Right lobe of liver (tissue), 6 donors: ENCODE measurements around the gene B3GNT7. TPM values are rescaled to one million over a fixed set of nuclear protein-coding genes. Genes with fewer than 3 reads are reported as not detected.

Experiments used
- ATAC-seq, 4 donors: fragments of 200-7000 bp; cut with Tn5 transposase; one replicate each; pipeline ENCODE4 v1.9.1; 2020; ENCODE audit warnings: mild to moderate bottlenecking in 4 of 4, moderate library complexity in 4 of 4
- DNase-seq, 3 donors: peaks; one replicate each; pipeline ENCODE4 v3.0.0-alpha.2; 2020
- H3K27ac ChIP-seq, 3 donors: fragments of 200-600 bp; one replicate each; pipeline ENCODE4 v1.8.0; 2022
- H3K27me3 ChIP-seq, 2 donors: fragments of 200-600 bp; one replicate each; pipeline ENCODE4 v1.8.0; 2022
- H3K36me3 ChIP-seq, 4 donors: fragments of 200-600 bp; sonication (generic) in 1 of 4; one replicate each; pipeline versions ENCODE4 v1.5.1 to v1.8.0; 2017 to 2022; ENCODE audit warnings: control low read depth in 1 of 4
- H3K4me1 ChIP-seq, 4 donors: fragments of 200-600 bp; sonication (generic) in 1 of 4; one replicate each; pipeline versions ENCODE4 v1.5.1 to v1.8.0; 2017 to 2022; ENCODE audit warnings: control low read depth in 1 of 4
- H3K4me3 ChIP-seq, 3 donors: fragments of 200-600 bp; one replicate each; pipeline ENCODE4 v1.8.0; 2022
- H3K9me3 ChIP-seq, 4 donors: fragments of 200-600 bp; sonication (generic) in 1 of 4; one replicate each; pipeline versions ENCODE4 v1.5.1 to v1.8.0; 2017 to 2022; ENCODE audit warnings: control low read depth in 1 of 4
- POLR2A ChIP-seq: fragments of 450-650 bp; IDR thresholded peaks from one replicate; pipeline ENCODE4 v1.6.1; 2017; ENCODE audit warnings: antibody characterized with exemption, mild to moderate bottlenecking
- WGBS: methylation state at CpG from one replicate; pipeline ENCODE4 v1.1.6; 2018; ENCODE audit warnings: low coverage, low lambda C conversion rate; ENCODE audit not compliant: insufficient coverage; ENCODE audit errors: missing lambda C conversion rate; 5-methylcytosine and 5-hydroxymethylcytosine counted together
- intact Hi-C, 2 donors: fragments of 100-400 bp; cut with DNase I; formaldehyde crosslinking; loops; one replicate each; pipeline versions ENCODE4 v1.11.2 to v1.14.1; 2022
- total RNA-seq, 6 experiments: library from RNA; depleted of rRNA in 2 of 6; stranded (reverse); fragments of >200 nt in 2 of 6; fragmentation: NEBNext Ultra II Directional in 3 of 6; extraction: Animal tissue kit (Norgen Biotek cat#: 25700) in 3 of 6; gene quantifications; one replicate each; pipeline versions ENCODE4 v1.1.0 to v1.2.4, GENCODE V29; 2016 to 2023
- TF ChIP-seq, protein P1 (sequence below), 4 donors: fragments of 200-600 bp in 3 of 4; fragments of 450-650 bp in 1 of 4; IDR thresholded peaks; one replicate each; pipeline versions ENCODE4 v1.5.1 to v1.8.0; 2016 to 2022; ENCODE audit warnings: antibody characterized with exemption in 4 of 4, mild to moderate bottlenecking in 2 of 4
- donor health status: DM: no; HTN: yes; CAD: no.
- donor health status: DM: no; HTN: no; CAD: no.
- donor health status: DM: no; HTN: no; CAD: no.
- donor health status: DM: no; HTN: yes; CAD: no.
- donor health status: DM: no; HTN: yes; CAD: no.

Gene B3GNT7
- total RNA-seq, 6 experiments from 2014 or later = 0.73 to 5.3 (median 0.96) TPM

GRCh38 chr2:231360401-231360800 lies 35.1 kb upstream of the B3GNT7 start:
- DNase-seq (no peak), ATAC-seq (no peak)
- no peaks in the 10 kb centered on the region for H3K36me3 ChIP-seq
- WGBS = no CpG with 5 or more reads among the region's 11 CpGs
- H3K27ac ChIP-seq = no peak overlapping the region
- TF ChIP-seq, protein P1, sequence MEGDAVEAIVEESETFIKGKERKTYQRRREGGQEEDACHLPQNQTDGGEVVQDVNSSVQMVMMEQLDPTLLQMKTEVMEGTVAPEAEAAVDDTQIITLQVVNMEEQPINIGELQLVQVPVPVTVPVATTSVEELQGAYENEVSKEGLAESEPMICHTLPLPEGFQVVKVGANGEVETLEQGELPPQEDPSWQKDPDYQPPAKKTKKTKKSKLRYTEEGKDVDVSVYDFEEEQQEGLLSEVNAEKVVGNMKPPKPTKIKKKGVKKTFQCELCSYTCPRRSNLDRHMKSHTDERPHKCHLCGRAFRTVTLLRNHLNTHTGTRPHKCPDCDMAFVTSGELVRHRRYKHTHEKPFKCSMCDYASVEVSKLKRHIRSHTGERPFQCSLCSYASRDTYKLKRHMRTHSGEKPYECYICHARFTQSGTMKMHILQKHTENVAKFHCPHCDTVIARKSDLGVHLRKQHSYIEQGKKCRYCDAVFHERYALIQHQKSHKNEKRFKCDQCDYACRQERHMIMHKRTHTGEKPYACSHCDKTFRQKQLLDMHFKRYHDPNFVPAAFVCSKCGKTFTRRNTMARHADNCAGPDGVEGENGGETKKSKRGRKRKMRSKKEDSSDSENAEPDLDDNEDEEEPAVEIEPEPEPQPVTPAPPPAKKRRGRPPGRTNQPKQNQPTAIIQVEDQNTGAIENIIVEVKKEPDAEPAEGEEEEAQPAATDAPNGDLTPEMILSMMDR (IDR thresholded peaks at IDR 0.05) = no peak
- no peak for TF ChIP-seq POLR2A
- no peaks in the 10 kb centered on the region for H3K27me3 ChIP-seq
- intact Hi-C loops = no loop called here
- no peaks in the 10 kb centered on the region for H3K9me3 ChIP-seq
- H3K4me3 ChIP-seq = no peak overlapping the region
- no peaks in the 10 kb centered on the region for H3K4me1 ChIP-seq

GRCh38 chr2:231360881-231361371 lies 34.6 kb upstream of the B3GNT7 start:
- Histone ChIP-seq H3K27me3 (no peaks in the 10 kb centered on the region), H3K27ac (no peak overlapping the region)
- TF ChIP-seq POLR2A = no peak
- TF ChIP-seq, protein P1 (IDR thresholded peaks at IDR 0.05) = no peak

DNA sequence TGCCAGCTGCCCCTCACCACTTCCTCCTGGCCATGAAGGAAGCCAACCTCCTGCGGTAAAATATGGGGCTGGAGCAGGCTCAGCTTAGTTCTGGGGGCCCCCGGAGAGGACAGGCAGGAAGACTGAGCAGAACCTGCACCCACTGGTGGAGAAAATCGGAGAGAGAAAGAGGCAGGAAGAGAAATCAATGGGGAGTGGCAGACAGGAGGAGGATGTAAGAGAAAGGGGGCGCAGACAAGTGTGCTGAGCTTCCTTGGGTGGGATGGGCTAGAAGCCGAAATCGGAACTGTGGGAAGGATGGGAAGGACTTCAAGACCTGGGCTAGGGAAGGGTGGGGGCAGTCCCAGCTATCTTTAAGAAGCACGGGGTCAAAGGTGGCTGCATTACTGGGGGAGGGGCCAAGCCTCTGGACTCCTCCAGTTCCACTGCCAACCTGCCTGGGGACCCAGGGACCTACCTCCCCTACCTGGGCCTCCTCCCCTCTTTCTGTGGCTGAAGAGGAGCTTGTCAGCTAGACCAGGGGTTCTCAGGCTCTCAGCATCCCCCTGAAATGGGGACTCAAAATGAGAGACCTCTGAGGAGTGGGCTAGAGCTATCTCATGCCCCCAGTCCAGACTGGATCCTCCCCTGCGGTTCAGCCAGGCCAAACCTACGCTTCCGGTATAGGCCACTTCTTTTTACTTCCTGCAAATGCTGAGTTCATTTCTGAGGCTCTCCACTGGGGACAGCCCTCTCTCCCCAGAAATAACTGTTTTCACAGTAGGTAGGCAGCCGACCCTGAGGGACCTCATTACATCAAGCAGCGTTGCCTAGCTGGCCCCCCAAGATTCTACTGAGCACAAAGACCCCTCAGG lies 33.6 kb upstream of the B3GNT7 start:
- ATAC-seq (peak; percentile 42 to 65 (median 48)), DNase-seq (no peak)
- intact Hi-C loops = no loop called here
- Histone ChIP-seq H3K9me3 (no peaks in the 10 kb centered on the region), H3K4me3 (no peak overlapping the region), H3K27ac (peak overlapping the region in 2 of 3 donors; percentile 22 to 51), H3K27me3 (no peaks in the 10 kb centered on the region), H3K4me1 (no peaks in the 10 kb centered on the region), H3K36me3 (no peaks in the 10 kb centered on the region)
- TF ChIP-seq, protein P1 (IDR thresholded peaks at IDR 0.05) = no peak
- TF ChIP-seq POLR2A = no peak
- WGBS = 67% methylated on average over 10 of the region's 12 CpGs

More at GRCh38 chr2:231360881-231361371, 34.6 kb upstream of the B3GNT7 start:
- DNase-seq (no peak), ATAC-seq (peak; percentile 28 to 63 (median 50))
- H3K4me3 ChIP-seq = no peak overlapping the region
- H3K9me3 ChIP-seq = no peaks in the 10 kb centered on the region
- H3K36me3 ChIP-seq = no peaks in the 10 kb centered on the region
- intact Hi-C loops = no loop called here
- 61% methylated on average over 5 of the region's 13 CpGs for WGBS
- H3K4me1 ChIP-seq = no peaks in the 10 kb centered on the region

- Histone ChIP-seq H3K36me3 (no peaks in the 10 kb centered on the region), H3K27me3 (no peaks in the 10 kb centered on the region), H3K9me3 (no peaks in the 10 kb centered on the region), H3K4me3 (no peak overlapping the region), H3K4me1 (no peaks in the 10 kb centered on the region), H3K27ac (no peak overlapping the region)
- peak in 1 of 3 donors; percentile 56 for DNase-seq
- ATAC-seq = peak; percentile 6 to 30 (median 16)
- WGBS = 45% methylated on average over 7 of the region's 9 CpGs
- TF ChIP-seq, protein P1 (IDR thresholded peaks at IDR 0.05) = no peak
- TF ChIP-seq POLR2A = no peak
- intact Hi-C loops = no loop called here
These were observed 32.8 kb upstream of the B3GNT7 start for GRCh38 chr2:231362555-231363184.
